Renal cortex interstitium (tissue), 11 donors: ENCODE data around the gene TTC28. TPM values are rescaled to one million over a fixed set of nuclear protein-coding genes. Genes with fewer than 3 reads are reported as not detected.
A peak's percentile ranks its signal among the peaks of the same experiment; 100 is the strongest.
"Not testable (repeated sequence)": the region's sequence is repeated elsewhere in the genome, so short reads cannot be mapped to it uniquely, and the experiment has no call there.

ENCODE experiments used
- DNase-seq, 11 donors: peaks; one replicate each; pipeline ENCODE4 v3.0.0-alpha.2; 2013; ENCODE audit warnings: low read depth in 9 of 11, low spot score in 4 of 11; ENCODE audit errors: extremely low read depth in 1 of 11
- polyA plus RNA-seq, 3 donors: library from polyadenylated mRNA; unstranded; fragments of 120-200 nt; gene quantifications; one replicate each; pipeline ENCODE4 v1.2.1, GENCODE V29; 2013; ENCODE audit not compliant: insufficient read length in 3 of 3

Gene TTC28
- polyA plus RNA-seq, 3 donors, result 33.1 to 43.1 (median 35.9) TPM

DNA sequence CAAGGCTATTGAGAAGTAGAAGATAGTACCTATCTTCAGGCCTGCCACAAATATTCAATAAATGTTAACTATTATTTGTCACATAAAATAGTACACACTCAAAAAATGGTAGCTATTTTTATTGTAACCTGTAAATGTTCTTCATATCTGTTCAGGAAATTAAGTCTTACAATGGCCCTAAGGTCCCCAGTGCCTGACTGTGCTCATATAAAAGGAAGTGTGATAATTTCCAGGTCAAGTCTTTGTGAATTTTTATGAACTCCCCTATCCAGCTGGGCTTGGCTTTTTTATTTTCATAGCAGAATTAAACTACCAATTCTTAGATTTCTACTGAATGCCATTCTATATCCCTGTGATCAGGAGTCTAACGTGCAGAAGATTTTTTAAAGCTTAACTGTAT lies 476.4 kb downstream of the TTC28 start:
- DNase-seq, result no peak

DNA sequence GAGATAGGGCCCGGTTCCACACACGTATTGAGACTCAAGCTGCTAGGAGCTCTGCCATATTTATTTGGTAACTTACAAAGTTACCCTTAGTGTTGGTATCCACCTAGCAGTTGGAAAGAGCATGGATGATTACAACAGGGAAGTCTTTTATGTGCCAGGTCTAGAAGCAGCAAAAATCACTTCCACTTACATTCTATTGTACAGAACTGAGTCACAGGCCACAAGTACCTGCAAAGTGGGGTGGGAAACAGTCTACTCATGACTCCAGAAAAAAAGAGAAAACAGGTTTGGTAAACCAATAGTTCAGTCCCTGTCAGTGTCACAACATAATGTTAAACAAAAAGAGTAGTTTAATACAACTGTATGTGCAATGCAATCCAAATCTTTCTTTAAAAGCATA lies 480.9 kb downstream of the TTC28 start:
- DNase-seq, result no peak

DNA sequence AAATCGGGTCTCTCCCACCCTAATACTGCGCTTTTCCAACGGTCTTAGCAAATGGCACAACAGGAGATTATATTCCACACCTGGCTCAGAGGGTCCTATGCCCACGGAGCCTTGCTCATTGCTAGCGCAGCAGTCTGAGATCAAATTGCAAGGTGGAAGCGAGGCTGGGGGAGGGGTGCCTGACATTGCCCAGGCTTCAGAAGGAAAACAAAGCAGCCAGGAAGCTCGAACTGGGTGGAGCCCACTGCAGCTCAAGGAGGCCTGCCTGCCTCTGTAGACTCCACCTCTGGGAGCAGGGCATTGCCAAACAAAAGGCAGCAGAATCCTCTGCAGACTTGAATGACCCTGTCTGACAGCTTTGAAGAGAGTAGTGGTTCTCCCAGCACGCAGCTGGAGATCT lies 488.1 kb downstream of the TTC28 start:
- DNase-seq, result not testable (repeated sequence)

DNA sequence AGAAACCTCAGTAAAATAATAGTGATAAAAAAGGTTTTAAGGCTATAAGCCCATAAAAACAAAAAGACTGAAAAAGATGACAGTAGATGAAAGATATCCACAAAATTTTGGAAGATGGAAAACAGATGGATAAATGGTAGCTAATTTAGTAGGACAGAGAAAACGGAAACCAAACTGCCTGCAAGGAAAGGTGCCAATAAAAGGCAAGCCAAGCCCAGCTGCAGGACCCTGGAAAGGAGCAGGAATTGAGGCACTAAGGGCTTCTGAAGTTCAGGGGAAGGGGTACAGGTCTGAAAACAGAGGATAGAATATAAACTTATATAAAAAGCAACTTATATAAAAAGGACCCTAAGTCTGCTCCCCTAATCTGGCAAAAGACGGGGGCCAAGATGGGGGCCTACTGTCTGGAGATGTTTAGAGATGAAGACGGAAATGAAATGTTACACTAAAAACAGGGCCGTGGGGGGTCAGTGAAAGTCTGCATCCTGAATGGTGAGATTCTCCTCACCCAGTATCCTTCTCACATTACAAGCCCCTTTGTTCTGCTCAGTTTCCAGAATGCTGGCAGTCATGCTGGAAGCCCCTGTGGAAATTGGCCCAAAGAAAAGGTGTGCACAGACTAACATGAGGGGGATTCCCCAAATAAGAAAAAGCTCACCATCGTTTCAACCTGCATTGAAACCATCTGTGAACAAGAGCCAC lies 491.3 kb downstream of the TTC28 start:
- DNase-seq, result no peak

DNA sequence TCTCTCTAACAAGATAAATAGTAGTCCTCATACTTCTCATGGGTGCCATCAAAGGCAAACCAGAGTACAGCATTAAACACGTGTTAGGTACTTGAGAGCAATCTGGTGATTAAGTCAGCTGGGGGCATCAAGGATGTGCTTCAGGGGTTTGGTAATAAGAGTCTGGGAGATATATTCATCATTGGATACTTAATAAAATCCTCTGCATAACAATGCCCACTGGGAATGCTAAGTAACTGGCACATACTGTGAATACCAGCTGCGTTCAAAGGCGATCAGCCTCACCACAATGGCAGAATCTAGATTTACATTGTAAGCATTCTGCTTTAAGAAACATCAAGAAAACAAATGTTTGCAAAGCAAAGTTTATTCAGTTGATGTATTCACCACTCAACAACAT lies 492.0 kb downstream of the TTC28 start:
- no peak for DNase-seq

DNA sequence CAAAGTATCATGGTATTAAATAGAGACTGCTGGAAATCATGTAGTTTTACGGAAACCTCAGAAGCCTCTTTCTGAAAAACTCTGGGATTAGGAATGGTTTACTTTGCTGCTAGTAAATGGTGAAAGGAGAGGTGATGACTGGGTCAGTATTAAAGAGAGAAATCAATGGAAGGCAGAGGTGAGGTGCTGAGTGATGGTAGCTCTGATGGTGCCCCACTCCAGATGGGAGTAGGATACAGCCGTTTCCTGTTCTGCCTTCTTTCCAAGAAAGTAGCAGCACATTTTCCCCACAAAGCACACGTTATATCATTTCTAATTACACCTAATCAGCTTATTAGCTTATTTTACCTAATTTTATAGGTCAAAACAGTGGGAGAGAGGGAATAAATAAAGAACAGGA lies 493.0 kb downstream of the TTC28 start:
- no peak for DNase-seq

DNA sequence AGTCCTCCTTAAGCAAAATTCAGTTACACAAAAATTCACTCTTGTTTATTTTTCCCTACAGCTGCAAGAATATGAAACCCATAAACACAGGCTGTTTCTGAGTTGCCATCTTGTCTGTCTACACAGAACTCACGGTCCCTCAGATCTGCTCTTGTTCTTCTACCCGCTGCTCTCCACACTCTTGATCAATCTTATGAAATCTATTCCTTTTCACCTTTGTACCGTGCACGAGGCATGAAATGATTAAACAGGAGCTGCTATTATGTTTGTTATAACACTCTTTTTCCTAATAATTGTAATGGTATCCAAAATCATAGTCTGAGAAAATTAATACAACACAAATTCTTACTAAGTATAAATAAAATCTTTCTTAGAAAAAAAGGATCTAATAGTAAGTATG lies 494.5 kb downstream of the TTC28 start:
- no peak for DNase-seq

DNA sequence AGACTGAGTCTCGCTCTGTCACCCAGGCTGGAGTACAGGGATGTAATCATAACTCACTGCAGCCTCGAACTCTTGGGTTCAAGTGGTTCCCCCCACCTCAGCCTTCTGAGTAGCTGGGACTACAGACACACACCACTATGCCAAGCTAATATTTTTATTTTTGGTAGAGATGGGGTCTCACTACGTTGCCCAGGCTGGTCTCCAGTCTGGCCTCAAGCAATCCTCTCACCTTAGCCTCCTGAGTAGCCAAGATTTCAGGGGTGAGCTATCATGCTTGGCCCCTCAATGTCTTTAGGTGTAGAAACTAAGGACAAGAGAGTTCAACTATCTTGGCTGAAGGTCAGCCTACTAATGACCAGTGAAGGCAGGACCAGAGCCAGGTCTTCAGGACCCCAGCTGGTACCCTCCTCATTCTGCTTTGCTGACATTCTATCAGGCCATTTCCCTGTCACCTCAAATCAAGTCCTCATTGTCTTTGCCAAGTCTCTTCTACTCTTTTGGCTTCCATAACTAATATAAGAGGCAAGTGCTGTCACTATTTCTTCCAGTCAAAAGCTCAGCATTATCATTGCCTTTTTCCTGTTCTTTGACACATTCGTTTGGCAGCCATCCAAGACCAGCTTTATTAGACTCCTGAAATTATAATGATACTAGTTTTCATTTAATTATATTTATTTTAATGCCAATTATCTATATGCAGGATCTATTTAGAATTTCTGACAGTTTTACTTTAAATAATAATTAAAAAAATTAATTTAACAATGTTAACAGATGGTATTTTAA lies 496.4 kb downstream of the TTC28 start:
- no peak for DNase-seq

DNA sequence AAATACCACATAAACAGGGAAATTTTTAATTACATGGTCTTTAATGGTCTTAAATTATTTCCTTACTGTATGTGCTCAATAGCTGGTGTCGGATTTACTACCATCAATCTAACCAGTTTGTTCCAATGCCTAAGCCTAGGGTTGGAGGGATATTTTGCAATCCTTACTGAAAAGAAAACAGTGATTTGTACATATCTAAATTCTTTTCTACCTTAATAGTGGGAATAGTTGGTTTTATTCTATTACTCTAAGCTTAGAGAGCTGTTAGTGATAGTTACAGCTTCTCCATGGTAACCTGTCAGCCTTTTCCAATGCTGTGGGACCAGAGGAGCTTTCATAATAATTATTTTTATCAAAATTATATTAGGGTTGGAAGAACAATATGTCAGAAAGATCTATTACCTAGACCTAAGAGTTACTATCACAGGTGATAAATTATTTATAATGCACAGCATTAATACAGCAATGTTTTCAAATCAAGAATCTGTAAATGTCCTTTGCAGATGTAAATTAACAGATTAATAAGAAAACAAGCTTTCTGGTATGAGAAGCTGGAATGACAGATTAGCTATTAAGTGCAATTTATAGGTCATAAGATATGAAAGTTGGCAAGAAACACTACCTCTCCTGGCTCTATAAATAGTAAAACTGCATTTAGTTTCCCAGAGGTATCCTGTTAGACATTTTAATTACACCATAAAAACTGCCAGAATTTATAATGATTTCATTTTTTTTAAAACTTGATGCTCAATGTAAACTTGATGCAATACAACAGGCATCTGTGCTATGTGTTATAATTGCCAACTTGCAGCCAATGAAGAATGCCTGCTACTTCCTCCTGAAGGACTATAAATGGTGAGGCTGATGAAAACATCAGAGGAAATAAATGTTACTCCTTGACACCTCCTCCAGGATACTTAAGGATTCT lies 498.6 kb downstream of the TTC28 start:
- DNase-seq, result peak in 2 of 11 donors; percentile 15 to 28

DNA sequence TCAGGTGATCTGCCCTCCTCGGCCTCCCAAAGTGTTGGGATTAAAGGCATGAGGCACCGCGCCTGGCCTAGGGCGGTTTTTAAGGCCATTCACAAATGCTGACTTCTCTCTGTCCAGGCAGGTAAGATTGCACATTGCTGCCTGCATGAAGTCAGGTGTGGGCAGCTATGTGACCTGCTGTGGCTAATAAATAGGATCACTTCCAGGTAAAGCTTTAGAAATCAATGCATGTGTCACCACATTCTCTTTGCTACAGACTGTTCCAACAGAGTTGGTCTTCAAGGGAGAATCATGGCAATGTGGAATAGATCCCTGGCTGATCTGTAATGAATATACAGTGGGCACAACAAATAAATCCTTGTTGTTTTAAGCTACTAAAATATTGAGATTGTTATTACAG lies 500.2 kb downstream of the TTC28 start:
- DNase-seq, result no peak

DNA sequence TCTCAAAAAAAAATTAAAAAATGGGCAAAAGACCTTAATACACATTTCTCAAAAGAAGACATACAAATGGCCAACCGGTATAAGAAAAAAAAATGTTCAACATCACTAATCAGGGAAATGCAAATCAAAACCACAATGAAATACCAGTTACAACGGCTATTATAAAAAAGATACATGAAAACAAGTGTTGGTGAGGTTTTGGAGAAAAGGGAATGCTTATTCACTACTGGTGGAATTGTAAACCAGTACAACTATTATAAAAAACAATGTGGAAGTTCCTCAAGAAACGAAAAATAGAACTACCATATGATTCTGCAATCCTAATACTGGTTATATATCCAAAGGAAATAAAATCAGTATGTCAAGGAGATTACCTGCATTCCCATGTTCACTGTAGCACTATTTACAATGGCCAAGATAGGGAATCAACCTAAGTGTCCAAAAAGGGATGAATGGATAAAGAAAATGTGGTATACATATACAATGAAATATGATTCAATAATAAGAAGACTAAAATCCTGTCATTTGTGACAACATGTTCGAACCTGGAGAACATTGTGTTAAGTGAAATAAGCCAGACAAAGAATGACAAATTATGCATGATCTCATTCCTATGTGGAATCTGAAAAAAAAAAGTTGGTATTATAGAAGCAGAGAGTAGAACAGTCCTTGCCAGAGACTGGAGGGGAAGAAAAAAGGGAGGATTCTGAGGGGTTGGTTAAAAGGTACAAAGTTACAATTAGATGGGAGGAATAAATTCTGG lies 503.7 kb downstream of the TTC28 start:
- no peak for DNase-seq

DNA sequence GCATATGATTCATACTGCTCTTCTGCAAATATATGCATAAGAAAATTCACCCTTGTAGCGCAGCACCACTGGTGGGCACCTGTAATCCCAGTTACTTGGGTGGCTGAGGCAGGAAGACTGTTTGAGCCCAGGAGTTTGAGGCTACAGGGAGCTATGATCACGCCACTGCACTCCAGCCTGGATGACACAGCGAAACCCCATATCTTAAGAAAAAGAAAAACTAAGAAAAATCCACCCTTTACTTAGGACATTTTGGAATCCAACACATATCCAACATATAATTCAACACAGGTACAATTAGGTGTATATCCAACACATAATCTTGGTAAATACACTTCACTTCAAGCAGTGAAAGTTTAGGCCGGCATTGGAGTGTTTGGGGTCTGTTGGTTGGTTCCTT lies 505.1 kb downstream of the TTC28 start:
- no peak for DNase-seq

DNA sequence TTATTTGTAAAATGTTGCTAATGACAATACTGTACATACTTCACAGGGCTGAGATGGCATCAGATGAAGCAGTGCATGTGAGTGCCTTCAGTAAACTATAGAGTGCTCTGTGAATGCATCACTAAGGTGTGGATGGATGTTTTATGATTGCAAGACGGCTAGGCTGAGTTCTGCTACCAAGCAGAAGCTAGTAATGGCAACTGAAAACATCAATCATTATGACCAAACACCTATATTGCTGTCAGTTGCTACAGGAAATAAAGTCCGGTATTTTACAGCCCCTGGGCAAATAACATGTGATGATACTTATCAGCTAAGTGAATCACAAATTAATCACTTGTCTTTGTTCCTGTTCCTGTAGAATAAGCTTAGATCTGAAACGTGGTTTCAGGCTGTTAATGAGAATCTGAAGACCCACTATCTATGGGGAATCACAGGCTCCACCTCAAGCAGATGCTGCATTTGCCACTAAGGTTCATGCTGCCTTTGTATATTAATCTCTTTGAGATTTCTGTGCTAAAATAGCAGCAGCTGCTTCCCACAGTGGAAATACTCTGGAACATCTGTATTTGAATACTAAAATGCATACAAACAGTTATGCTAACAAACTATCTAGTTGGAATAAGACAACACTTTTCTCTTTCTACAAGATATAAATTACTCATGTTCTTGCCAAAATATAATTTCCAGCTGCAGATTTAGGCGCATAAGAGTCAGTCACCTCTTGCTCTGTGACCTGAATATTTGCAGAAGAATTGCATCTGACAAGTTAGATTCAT lies 506.6 kb downstream of the TTC28 start:
- DNase-seq, result peak in 1 of 11 donors; percentile 28

DNA sequence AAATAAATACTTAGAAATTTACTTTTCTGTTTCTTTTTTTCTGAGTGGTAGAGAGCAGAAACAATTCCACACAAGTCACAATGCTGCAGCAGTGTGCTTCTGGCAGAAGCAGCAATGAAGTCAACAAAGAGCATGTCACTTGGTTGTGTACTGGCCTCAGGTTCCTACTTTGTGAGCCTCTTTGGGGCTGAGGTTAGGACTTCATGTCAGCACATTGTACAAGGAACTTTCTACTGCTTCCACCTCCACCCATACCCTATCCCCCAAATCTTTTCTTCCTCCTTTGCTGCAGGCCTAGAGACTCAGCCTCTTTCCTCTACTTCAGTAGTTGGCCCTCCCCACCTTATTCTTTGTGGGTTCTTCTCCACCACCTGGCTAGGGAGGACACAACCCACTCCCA lies 507.9 kb downstream of the TTC28 start:
- DNase-seq, result no peak

DNA sequence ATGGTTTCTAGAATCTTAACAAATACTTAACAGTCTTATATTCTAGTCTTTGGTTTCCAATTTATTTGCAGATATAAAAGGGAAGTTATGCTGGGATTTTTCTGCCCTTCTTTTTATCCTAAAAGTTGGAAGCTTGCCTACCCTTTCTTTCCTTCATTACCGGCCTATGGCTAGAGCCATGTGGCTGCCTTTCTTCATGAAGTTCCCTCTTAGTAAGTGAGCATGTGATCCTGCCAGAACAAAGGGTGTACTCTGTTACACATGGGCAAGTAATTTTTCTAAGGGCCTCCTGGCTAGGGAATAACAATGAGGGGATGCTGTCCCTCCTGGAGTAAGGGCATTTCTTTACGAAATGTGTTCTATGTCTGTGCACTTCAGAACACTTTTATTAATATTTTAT lies 508.5 kb downstream of the TTC28 start:
- no peak for DNase-seq

DNA sequence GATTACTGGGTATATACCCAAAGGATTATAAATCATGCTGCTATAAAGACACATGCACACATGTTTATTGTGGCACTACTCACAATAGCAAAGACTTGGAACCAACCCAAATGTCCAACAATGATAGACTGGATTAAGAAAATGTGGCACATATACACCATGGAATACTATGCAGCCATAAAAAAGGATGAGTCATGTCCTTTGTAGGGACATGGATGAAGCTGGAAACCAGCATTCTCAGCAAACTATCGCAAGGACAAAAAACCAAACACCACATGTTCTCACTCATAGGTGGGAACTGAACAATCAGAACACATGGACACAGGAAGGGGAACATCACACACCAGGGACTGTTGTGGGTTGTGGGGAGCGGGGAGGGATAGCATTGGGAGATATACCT lies 510.3 kb downstream of the TTC28 start:
- not testable (repeated sequence) for DNase-seq

DNA sequence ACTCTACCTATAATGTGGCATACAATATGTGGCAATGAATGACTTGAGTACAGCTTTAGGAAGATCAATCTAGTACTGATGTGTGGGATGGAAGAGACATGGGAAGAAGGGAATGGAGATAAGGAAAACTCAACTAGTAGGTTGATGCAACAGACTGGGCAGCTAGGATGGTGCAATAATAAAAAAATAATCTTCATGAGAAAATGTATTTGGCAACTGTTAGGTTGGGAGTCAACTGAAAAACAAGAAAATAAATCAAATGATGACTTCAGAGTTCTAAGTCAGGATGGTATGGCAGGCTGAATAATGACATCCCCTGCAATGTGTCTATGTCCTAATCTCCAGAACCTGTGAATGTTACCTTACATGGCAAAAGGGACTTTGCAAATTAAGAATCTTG lies 523.8 kb downstream of the TTC28 start:
- no peak for DNase-seq

DNA sequence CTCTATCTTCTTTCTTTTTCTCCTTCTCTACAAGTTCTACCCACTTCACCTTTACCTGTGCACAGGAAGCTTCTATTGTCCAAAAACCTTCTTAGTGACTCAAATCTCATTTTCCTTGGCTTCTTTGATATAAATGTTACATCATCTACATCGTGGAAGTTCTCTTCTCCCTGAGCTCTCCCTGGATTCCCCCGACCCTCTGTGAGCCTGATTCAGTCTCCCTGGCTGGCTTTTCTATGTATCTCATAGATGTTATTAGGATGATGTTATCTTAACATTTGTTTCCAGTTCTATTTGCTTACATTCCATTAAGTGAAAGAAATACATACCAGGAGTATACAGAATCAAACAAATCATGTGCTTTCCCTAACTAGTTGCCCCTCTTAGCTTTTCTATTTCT lies 524.8 kb downstream of the TTC28 start:
- no peak for DNase-seq
